Heart left ventricle (tissue), 16 donors: ENCODE measurements around the gene PSMF1. TPM values are rescaled to one million over a fixed set of nuclear protein-coding genes. Genes with fewer than 3 reads are reported as not detected.

Experiments used
- ATAC-seq, 4 donors: fragments of 200-7000 bp; cut with Tn5 transposase; one replicate each; pipeline ENCODE4 v1.9.1; 2020 to 2022; ENCODE audit warnings: moderate library complexity in 4 of 4, mild to moderate bottlenecking in 3 of 4, moderate number of reproducible peaks in 1 of 4
- DNase-seq, 5 donors: peaks; one replicate each; pipeline ENCODE4 v3.0.0-alpha.2; 2020
- H3K27ac ChIP-seq, 12 donors: fragments of 200-600 bp; sonication (generic) in 4 of 12; one replicate each; pipeline versions ENCODE4 v1.5.0 to v1.8.0; 2016 to 2022; ENCODE audit warnings: mild to moderate bottlenecking in 2 of 12
- H3K27me3 ChIP-seq, 9 donors: fragments of 200-600 bp; sonication (generic) in 2 of 9; one replicate each; pipeline versions ENCODE4 v1.5.1 to v1.8.0; 2016 to 2022; ENCODE audit warnings: mild to moderate bottlenecking in 3 of 9
- H3K36me3 ChIP-seq, 9 donors: fragments of 200-600 bp; sonication (generic) in 2 of 9; one replicate each; pipeline versions ENCODE4 v1.5.0 to v1.8.0; 2018 to 2022; ENCODE audit warnings: mild to moderate bottlenecking in 2 of 9
- H3K4me1 ChIP-seq, 12 donors: fragments of 200-600 bp; sonication (generic) in 4 of 12; one replicate each; pipeline versions ENCODE4 v1.5.0 to v1.8.0; 2016 to 2022; ENCODE audit warnings: mild to moderate bottlenecking in 3 of 12
- H3K4me3 ChIP-seq, 12 donors: fragments of 200-600 bp; sonication (generic) in 4 of 12; one replicate each; pipeline versions ENCODE4 v1.5.0 to v1.8.0; 2017 to 2022; ENCODE audit warnings: mild to moderate bottlenecking in 9 of 12, moderate library complexity in 4 of 12
- H3K9me3 ChIP-seq, 12 donors: fragments of 200-600 bp; sonication (generic) in 4 of 12; one replicate each; pipeline versions ENCODE4 v1.5.0 to v1.8.0; 2016 to 2022; ENCODE audit warnings: mild to moderate bottlenecking in 1 of 12
- POLR2A ChIP-seq, 2 donors: fragments of 450-650 bp; IDR thresholded peaks; one replicate each; pipeline ENCODE4 v1.6.1; 2017; ENCODE audit warnings: antibody characterized with exemption in 2 of 2, mild to moderate bottlenecking in 2 of 2, moderate library complexity in 2 of 2
- WGBS, 4 donors: extraction: QIAGEN DNeasy Blood & Tissue Kit in 2 of 4; methylation state at CpG; one replicate each; pipeline versions ENCODE4 v1.1.5 to v1.1.7; 2013 to 2018; 5-methylcytosine and 5-hydroxymethylcytosine counted together
- intact Hi-C, 10 donors: fragments of 100-400 bp; cut with DNase I; formaldehyde crosslinking; loops; one replicate each; pipeline versions ENCODE4 v1.11.1 to v1.14.2; 2022
- polyA plus RNA-seq, 2 donors: library from polyadenylated mRNA; stranded (reverse); fragments of 200-250 nt; gene quantifications; one replicate each; pipeline ENCODE4 v1.2.3, GENCODE V29; 2013
- total RNA-seq, 9 donors: library from RNA; depleted of rRNA in 2 of 9; stranded (reverse); fragments of >200 nt in 2 of 9; fragmentation: NEBNext Ultra II Directional in 3 of 9; extraction: Animal tissue kit (Norgen Biotek cat#: 25700) in 3 of 9; gene quantifications; one replicate each; pipeline versions ENCODE4 v1.1.0 to v1.2.4, GENCODE V29; 2016 to 2023
- TF ChIP-seq, protein P1 (sequence below), 12 donors: fragments of 200-600 bp; sonication (generic) in 4 of 12; IDR thresholded peaks; one replicate each; pipeline versions ENCODE4 v1.5.0 to v1.8.0; 2018 to 2022; ENCODE audit warnings: antibody characterized with exemption in 12 of 12, mild to moderate bottlenecking in 5 of 12
- donor health status: ischemic (EF 13 %, LVEDD 7.1; RV severe dilation, severe dysfunction).
- donor health status: healthy with polysubstance abuse.
- donor health status: DM: no; HTN: yes; CAD: no.
- donor health status: DM: no; HTN: no; CAD: no.
- donor health status: ischemic (EF 25% LVEDD 6.9; RV normal size, moderate dysfunction).
- donor health status: ischemic (EF 25% LVEDD 5.7; RV mildly dilated, moderate dysfunction).
- donor health status: healthy.
- donor health status: DM: yes; HTN: yes; CAD: no.
- donor health status: ischemic (EF 35%, LVEDD 5.7; RV mildly dilated, moderate dysfunction).
- donor health status: nonischemic (EF 11% LVEDD 7.7; RV severe dilation, severe dysfunction).
- donor health status: DM: yes; HTN: yes; CAD: no.
- donor health status: PGD.
- donor health status: ischemic (EF 29% LVEDD 5.4; RV normal size, mild dysfunction).
- donor health status: nonischemic (EF 23%, LVEDD 6.1; RV moderate dilation, normal function).

The PSMF1 gene
- total and polyA plus RNA-seq, 11 donors: 24.6 to 184 (median 133) TPM

DNA sequence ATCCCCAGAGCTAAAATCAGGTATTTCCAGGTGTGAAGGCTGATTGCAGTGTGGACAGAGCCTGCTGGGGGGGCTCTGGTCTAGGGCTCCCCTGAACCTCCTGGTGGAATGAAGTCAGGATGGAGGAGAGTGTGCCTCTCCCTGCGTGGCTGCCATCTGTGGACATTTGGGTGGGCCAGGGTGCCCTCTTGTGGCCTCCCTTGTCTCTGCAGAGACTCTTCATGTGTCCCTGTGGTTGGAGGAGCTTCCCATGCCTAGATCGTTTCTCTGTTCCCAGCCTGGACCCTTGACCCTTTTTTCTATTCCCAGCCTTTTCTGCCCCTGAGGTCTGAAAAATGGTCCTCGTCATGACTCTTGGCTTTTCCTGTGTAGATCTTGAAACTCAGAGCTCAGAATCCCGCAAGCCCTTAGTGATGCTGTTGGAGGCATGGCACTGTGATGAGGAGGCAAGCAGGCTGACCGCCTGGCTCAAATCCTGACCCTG is 9.9 kb upstream of the PSMF1 start:
- intact Hi-C loops: loop anchor here in 7 of 10 donors (2.0 to 10.0 kb wide), 6 partner anchors 96 to 294 kb away; partner anchors contain the start of gene C20orf202 (in 1 of the 7)
- Histone ChIP-seq H3K36me3 (no peaks in the 10 kb centered on the region), H3K27me3 (no peaks in the 10 kb centered on the region), H3K9me3 (no peaks in the 10 kb centered on the region), H3K4me3 (no peak overlapping the region), H3K27ac (no peak overlapping the region), H3K4me1 (peaks cover 0 to 4% (median 0%) of the 10 kb centered on the region in 12 donors)
- WGBS, 4 donors: 29 to 42% (median 31%) methylated on average over 4 to 5 of the region's 5 CpGs
- ATAC-seq (peak in 3 of 4 donors; percentile 75 to 80 (median 76)), DNase-seq (peak; percentile 27 to 70 (median 42))
- no peak for TF ChIP-seq POLR2A (IDR thresholded peaks at IDR 0.05)
- TF ChIP-seq, protein P1, sequence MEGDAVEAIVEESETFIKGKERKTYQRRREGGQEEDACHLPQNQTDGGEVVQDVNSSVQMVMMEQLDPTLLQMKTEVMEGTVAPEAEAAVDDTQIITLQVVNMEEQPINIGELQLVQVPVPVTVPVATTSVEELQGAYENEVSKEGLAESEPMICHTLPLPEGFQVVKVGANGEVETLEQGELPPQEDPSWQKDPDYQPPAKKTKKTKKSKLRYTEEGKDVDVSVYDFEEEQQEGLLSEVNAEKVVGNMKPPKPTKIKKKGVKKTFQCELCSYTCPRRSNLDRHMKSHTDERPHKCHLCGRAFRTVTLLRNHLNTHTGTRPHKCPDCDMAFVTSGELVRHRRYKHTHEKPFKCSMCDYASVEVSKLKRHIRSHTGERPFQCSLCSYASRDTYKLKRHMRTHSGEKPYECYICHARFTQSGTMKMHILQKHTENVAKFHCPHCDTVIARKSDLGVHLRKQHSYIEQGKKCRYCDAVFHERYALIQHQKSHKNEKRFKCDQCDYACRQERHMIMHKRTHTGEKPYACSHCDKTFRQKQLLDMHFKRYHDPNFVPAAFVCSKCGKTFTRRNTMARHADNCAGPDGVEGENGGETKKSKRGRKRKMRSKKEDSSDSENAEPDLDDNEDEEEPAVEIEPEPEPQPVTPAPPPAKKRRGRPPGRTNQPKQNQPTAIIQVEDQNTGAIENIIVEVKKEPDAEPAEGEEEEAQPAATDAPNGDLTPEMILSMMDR (IDR thresholded peaks at IDR 0.05): peak; percentile 61 to 83 (median 73)

- Histone ChIP-seq H3K27me3 (no peaks in the 10 kb centered on the region), H3K9me3 (no peaks in the 10 kb centered on the region), H3K4me1 (peaks cover 0 to 9% (median 4%) of the 10 kb centered on the region in 12 donors), H3K27ac (no peak overlapping the region), H3K4me3 (no peak overlapping the region), H3K36me3 (no peaks in the 10 kb centered on the region)
- 91 to 92% (median 92%) methylated on average over 5 of the region's 5 CpGs for WGBS, 4 donors
- DNase-seq: no peak
- ATAC-seq: no peak
- no peak for TF ChIP-seq POLR2A (IDR thresholded peaks at IDR 0.05)
- TF ChIP-seq, protein P1 (IDR thresholded peaks at IDR 0.05): no peak
- intact Hi-C loops: loop anchor here in 1 of 10 donors (10.0 kb wide), 1 partner anchor 102 kb away; no protein-coding TSS in a partner anchor
Observed at GRCh38 chr20:1112908-1113307, 5.5 kb upstream of the PSMF1 start.

DNA sequence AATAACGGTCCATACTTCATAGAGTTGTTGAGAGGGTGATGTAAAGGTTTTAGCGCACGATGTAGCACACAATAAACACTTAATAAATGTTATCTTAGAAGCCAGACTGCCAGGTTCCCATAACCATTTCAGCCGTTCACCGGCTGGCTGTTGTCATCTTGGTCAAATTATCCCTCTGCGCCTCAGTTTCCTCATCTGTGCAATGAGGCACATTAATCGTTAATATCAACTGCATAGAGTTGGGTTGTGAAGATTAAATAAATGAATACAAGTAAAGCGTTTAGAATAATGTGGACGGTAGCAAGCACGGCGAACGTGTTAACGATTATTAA is 432 bp upstream of the PSMF1 start:
- no peaks in the 10 kb centered on the region for H3K27me3 ChIP-seq
- intact Hi-C loops: loop anchor here in 5 of 10 donors (2.0 to 10.0 kb wide), 4 partner anchors 97 to 349 kb away; partner anchors contain the start of genes NSFL1C (in 3 of the 5) and FAM110A (in 1 of the 5)
- peaks cover 16 to 49% (median 45%) of the 10 kb centered on the region in 12 donors for H3K4me1 ChIP-seq
- ATAC-seq (no peak), DNase-seq (no peak)
- H3K9me3 ChIP-seq: no peaks in the 10 kb centered on the region
- H3K36me3 ChIP-seq: peaks cover 0 to 21% (median 3%) of the 10 kb centered on the region in 9 donors
- H3K4me3 ChIP-seq: peak overlapping the region; percentile 68 to 100 (median 95)
- peak overlapping the region; percentile 9 to 92 (median 80) for H3K27ac ChIP-seq
- TF ChIP-seq POLR2A (IDR thresholded peaks at IDR 0.05): no peak
- TF ChIP-seq, protein P1 (IDR thresholded peaks at IDR 0.05): no peak
- 23 to 34% (median 29%) methylated on average over 13 of the region's 13 CpGs for WGBS, 4 donors

- peaks cover 0 to 30% (median 4%) of the 10 kb centered on the region in 9 donors for H3K36me3 ChIP-seq
- TF ChIP-seq POLR2A (IDR thresholded peaks at IDR 0.05): no peak
- TF ChIP-seq, protein P1 (IDR thresholded peaks at IDR 0.05): no peak
- no peaks in the 10 kb centered on the region for H3K27me3 ChIP-seq
- H3K27ac ChIP-seq: peak overlapping the region in 10 of 12 donors; percentile 69 to 92 (median 82)
- peaks cover 16 to 61% (median 52%) of the 10 kb centered on the region in 12 donors for H3K4me1 ChIP-seq
- ATAC-seq (peak in 1 of 4 donors; percentile 10), DNase-seq (no peak)
- no peaks in the 10 kb centered on the region for H3K9me3 ChIP-seq
- WGBS, 4 donors: 14 to 26% (median 16%) methylated on average over 5 to 8 of the region's 8 CpGs
- H3K4me3 ChIP-seq: peak overlapping the region; percentile 68 to 100 (median 95)
- intact Hi-C loops: loop anchor here in 5 of 10 donors (2.0 to 10.0 kb wide), 4 partner anchors 96 to 348 kb away; partner anchors contain the start of genes NSFL1C (in 3 of the 5) and FAM110A (in 1 of the 5)
Observed at GRCh38 chr20:1119128-1119505, 715 bp downstream of the PSMF1 start.
